Heart right ventricle (tissue), 16 donors: Measurements from ENCODE around the gene FECH. TPM values are rescaled to one million over a fixed set of nuclear protein-coding genes. Genes with fewer than 3 reads are reported as not detected.
A peak's percentile ranks its signal among the peaks of the same experiment; 100 is the strongest.

Experiments
- ATAC-seq, 8 donors: fragments of 200-7000 bp; cut with Tn5 transposase; one replicate each; pipeline ENCODE4 v1.9.1; 2020; ENCODE audit warnings: mild to moderate bottlenecking in 8 of 8, moderate library complexity in 8 of 8, moderate number of reproducible peaks in 1 of 8
- DNase-seq, 2 donors: peaks; one replicate each; pipeline ENCODE4 v3.0.0-alpha.2; 2020
- H3K27ac ChIP-seq, 10 donors: fragments of 200-600 bp; sonication (generic) in 2 of 10; one replicate each; pipeline versions ENCODE4 v1.5.0 to v1.8.0; 2020 to 2022; ENCODE audit warnings: mild to moderate bottlenecking in 3 of 10
- H3K27me3 ChIP-seq, 7 donors: fragments of 200-600 bp; one replicate each; pipeline ENCODE4 v1.8.0; 2021 to 2022; ENCODE audit warnings: mild to moderate bottlenecking in 2 of 7
- H3K36me3 ChIP-seq, 9 donors: fragments of 200-600 bp; sonication (generic) in 1 of 9; one replicate each; pipeline versions ENCODE4 v1.5.0 to v1.8.0; 2020 to 2022; ENCODE audit warnings: mild to moderate bottlenecking in 2 of 9
- H3K4me1 ChIP-seq, 9 donors: fragments of 200-600 bp; sonication (generic) in 1 of 9; one replicate each; pipeline versions ENCODE4 v1.5.0 to v1.8.0; 2020 to 2022; ENCODE audit warnings: mild to moderate bottlenecking in 4 of 9
- H3K4me3 ChIP-seq, 10 donors: fragments of 200-600 bp; sonication (generic) in 2 of 10; one replicate each; pipeline versions ENCODE4 v1.5.0 to v1.8.0; 2020 to 2022; ENCODE audit warnings: mild to moderate bottlenecking in 7 of 10, moderate library complexity in 2 of 10
- H3K9me3 ChIP-seq, 11 donors: fragments of 200-600 bp in 10 of 11; sonication (generic) in 2 of 11; one replicate each; pipeline versions ENCODE4 v1.5.0 to v1.8.0; 2013 to 2022; ENCODE audit warnings: mild to moderate bottlenecking in 2 of 11, control low read depth in 1 of 11, moderate library complexity in 1 of 11
- WGBS, 2 donors: extraction: QIAGEN DNeasy Blood & Tissue Kit; methylation state at CpG; one replicate each; pipeline ENCODE4 v1.1.7; 2013; ENCODE audit warnings: inconsistent platforms in 1 of 2; 5-methylcytosine and 5-hydroxymethylcytosine counted together
- intact Hi-C, 10 donors: fragments of 100-400 bp; cut with DNase I; formaldehyde crosslinking; loops; one replicate each; pipeline versions ENCODE4 v1.11.1 to v1.14.2; 2022
- polyA plus RNA-seq, 2 donors: library from polyadenylated mRNA; stranded (reverse); fragments of 200-250 nt; gene quantifications; one replicate each; pipeline ENCODE4 v1.2.3, GENCODE V29; 2013
- total RNA-seq, 10 donors: library from RNA; stranded (reverse); fragmentation: NEBNext Ultra II Directional in 3 of 10; extraction: Animal tissue kit (Norgen Biotek cat#: 25700) in 3 of 10; gene quantifications; one replicate each; pipeline versions ENCODE4 v1.2.1 to v1.2.4, GENCODE V29; 2021 to 2023
- TF ChIP-seq, protein P1 (sequence below), 9 donors: fragments of 200-600 bp; sonication (generic) in 2 of 9; IDR thresholded peaks; one replicate each; pipeline versions ENCODE4 v1.5.0 to v1.8.0; 2021 to 2022; ENCODE audit warnings: antibody characterized with exemption in 9 of 9, mild to moderate bottlenecking in 5 of 9, moderate library complexity in 1 of 9
- donor health status: Arrhythmogenic right ventricular cardiomyopathy.
- donor health status: ischemic (EF 13 %, LVEDD 7.1; RV severe dilation, severe dysfunction).
- donor health status: healthy with polysubstance abuse.
- donor health status: DM: no; HTN: yes; CAD: no.
- donor health status: DM: no; HTN: no; CAD: no.
- donor health status: ischemic (EF 25% LVEDD 6.9; RV normal size, moderate dysfunction).
- donor health status: ischemic (EF 25% LVEDD 5.7; RV mildly dilated, moderate dysfunction).
- donor health status: healthy.
- donor health status: DM: yes; HTN: yes; CAD: no.
- donor health status: Ischemic cardiomyopathy.
- donor health status: ischemic (EF 35%, LVEDD 5.7; RV mildly dilated, moderate dysfunction).
- donor health status: nonischemic (EF 11% LVEDD 7.7; RV severe dilation, severe dysfunction).
- donor health status: DM: yes; HTN: yes; CAD: no.
- donor health status: PGD.
- donor health status: ischemic (EF 29% LVEDD 5.4; RV normal size, mild dysfunction).
- donor health status: nonischemic (EF 23%, LVEDD 6.1; RV moderate dilation, normal function).

FECH gene
- total and polyA plus RNA-seq, 12 donors: 4.3 to 55.7 (median 37.5) TPM

DNA sequence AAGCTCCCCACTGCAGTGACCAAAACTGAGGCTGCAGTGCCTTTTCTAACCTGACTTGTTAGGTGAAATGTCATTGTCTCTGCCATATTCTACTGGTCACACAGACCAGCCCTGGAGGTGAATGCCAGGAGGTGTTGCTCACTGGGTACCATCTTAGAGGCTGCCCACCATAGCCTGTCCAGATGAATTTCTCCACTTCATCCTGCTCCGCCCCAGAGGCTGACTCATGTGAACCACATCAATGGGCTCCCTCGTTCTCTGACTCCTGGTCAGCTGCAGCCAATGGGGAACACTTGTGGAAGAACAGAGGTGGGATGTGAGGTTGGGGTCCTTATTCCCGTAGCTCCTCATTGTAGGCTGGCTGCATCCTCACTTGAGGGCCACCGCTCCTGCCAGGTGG is 38.5 kb upstream of the FECH start:
- Histone ChIP-seq H3K36me3 (peaks cover 0 to 3% (median 0%) of the 10 kb centered on the region in 9 donors), H3K4me3 (no peak overlapping the region), H3K4me1 (peaks cover 0 to 24% (median 12%) of the 10 kb centered on the region in 9 donors), H3K27me3 (no peaks in the 10 kb centered on the region), H3K9me3 (no peaks in the 10 kb centered on the region), H3K27ac (no peak overlapping the region)
- no peak for ATAC-seq
- 85 to 87% methylated on average over 4 of the region's 4 CpGs for WGBS, 2 donors
- intact Hi-C loops: loop anchor here in 4 of 10 donors (5.0 to 10.0 kb wide), 6 partner anchors 38 to 690 kb away; partner anchors contain the start of genes NEDD4L (in 2 of the 4), ATP8B1 (in 1 of the 4) and FECH (in 1 of the 4)
- DNase-seq: no peak
- TF ChIP-seq, protein P1, sequence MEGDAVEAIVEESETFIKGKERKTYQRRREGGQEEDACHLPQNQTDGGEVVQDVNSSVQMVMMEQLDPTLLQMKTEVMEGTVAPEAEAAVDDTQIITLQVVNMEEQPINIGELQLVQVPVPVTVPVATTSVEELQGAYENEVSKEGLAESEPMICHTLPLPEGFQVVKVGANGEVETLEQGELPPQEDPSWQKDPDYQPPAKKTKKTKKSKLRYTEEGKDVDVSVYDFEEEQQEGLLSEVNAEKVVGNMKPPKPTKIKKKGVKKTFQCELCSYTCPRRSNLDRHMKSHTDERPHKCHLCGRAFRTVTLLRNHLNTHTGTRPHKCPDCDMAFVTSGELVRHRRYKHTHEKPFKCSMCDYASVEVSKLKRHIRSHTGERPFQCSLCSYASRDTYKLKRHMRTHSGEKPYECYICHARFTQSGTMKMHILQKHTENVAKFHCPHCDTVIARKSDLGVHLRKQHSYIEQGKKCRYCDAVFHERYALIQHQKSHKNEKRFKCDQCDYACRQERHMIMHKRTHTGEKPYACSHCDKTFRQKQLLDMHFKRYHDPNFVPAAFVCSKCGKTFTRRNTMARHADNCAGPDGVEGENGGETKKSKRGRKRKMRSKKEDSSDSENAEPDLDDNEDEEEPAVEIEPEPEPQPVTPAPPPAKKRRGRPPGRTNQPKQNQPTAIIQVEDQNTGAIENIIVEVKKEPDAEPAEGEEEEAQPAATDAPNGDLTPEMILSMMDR (IDR thresholded peaks at IDR 0.05): no peak

DNA sequence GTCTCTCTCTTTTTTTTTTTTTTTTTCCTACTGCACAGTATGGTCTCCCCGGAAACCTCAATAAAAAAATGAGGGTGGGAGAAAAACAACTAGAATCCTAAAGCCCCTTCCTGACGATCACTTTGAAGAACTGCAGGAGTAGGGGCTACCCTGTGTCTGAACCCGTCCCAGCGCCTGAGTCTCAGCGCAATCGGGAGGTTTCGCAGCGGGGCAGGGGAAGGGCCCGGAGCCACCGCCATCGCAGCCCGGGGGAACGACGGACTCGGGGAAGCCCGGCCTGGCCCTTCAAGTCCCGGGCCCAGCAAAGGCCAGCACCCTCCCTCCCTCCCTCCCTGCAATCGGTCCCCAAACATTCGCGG is 34.7 kb upstream of the FECH start:
- H3K27ac ChIP-seq: peak overlapping the region; percentile 72 to 95 (median 90)
- intact Hi-C loops: loop anchor here in 4 of 10 donors (5.0 to 10.0 kb wide), 5 partner anchors 34 to 694 kb away; partner anchors contain the start of genes ATP8B1 (in 1 of the 4), FECH (in 1 of the 4) and NEDD4L (in 1 of the 4)
- no peak for DNase-seq
- H3K4me1 ChIP-seq: peaks cover 0 to 37% (median 19%) of the 10 kb centered on the region in 9 donors
- H3K36me3 ChIP-seq: peaks cover 0 to 40% (median 0%) of the 10 kb centered on the region in 9 donors
- peak; percentile 10 to 66 (median 46) for ATAC-seq
- H3K9me3 ChIP-seq: no peaks in the 10 kb centered on the region
- TF ChIP-seq, protein P1 (IDR thresholded peaks at IDR 0.05): no peak
- WGBS, 2 donors: 0 to 2% methylated on average over 20 of the region's 20 CpGs
- H3K4me3 ChIP-seq: peak overlapping the region; percentile 71 to 89 (median 80)
- no peaks in the 10 kb centered on the region for H3K27me3 ChIP-seq

DNA sequence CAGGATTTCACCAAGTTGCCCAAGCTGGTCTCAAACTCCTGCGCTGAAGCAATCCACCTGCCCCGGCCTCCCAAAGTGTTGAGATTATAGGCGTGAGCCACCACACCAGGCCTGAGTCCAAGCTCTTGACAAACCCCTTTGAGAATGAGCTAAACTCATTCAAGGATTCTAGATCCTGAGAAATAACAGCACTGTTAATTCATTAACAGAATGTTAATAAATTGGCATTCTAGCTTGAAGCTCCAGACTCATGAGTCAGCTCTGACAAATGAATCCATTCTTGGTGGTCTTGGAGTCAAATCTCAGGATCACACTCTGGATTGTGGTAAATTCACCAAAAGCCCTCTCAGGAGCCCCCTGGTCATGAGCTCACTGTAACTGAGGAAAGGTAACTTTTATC is 33.4 kb upstream of the FECH start:
- ATAC-seq (no peak), DNase-seq (no peak)
- TF ChIP-seq, protein P1 (IDR thresholded peaks at IDR 0.05): no peak
- intact Hi-C loops: loop anchor here in 4 of 10 donors (5.0 to 10.0 kb wide), 5 partner anchors 33 to 695 kb away; partner anchors contain the start of genes ATP8B1 (in 1 of the 4), FECH (in 1 of the 4) and NEDD4L (in 1 of the 4)
- H3K36me3 ChIP-seq: peaks cover 0 to 52% (median 8%) of the 10 kb centered on the region in 9 donors
- peaks cover 0 to 37% (median 19%) of the 10 kb centered on the region in 9 donors for H3K4me1 ChIP-seq
- H3K4me3 ChIP-seq: no peak overlapping the region
- no peak overlapping the region for H3K27ac ChIP-seq
- H3K9me3 ChIP-seq: no peaks in the 10 kb centered on the region
- WGBS, 2 donors: 94 to 100% methylated on average over 3 of the region's 3 CpGs
- no peaks in the 10 kb centered on the region for H3K27me3 ChIP-seq

DNA sequence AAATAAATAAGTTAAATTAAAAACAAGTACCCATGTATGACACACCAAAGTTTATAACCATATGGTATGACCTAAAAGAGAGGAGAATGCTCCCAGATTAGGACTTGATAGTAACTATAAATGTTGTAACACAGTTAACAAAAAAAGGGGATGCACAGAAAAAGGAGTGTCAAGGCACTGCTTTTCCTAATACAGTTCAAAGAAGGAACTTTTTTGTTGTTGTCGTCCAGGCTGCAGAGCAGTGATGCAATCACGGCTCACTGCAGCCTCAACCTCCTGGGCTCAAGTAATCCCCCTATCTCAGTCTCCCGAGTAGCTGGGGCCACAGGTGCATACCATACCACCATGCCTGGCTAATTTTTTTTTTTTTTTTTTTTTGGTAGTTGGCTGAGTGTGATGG is 32.4 kb upstream of the FECH start:
- Histone ChIP-seq H3K27ac (no peak overlapping the region), H3K36me3 (peaks cover 0 to 62% (median 17%) of the 10 kb centered on the region in 9 donors), H3K4me1 (peaks cover 0 to 37% (median 19%) of the 10 kb centered on the region in 9 donors), H3K27me3 (no peaks in the 10 kb centered on the region), H3K9me3 (no peaks in the 10 kb centered on the region), H3K4me3 (no peak overlapping the region)
- intact Hi-C loops: no loop called here
- DNase-seq (no peak), ATAC-seq (no peak)
- WGBS, 2 donors: 75 to 79% methylated on average over 3 of the region's 3 CpGs
- TF ChIP-seq, protein P1 (IDR thresholded peaks at IDR 0.05): no peak
